NCI-H1436 (cell line): ENCODE results near the gene GAPVD1.
A peak's percentile ranks its signal among the peaks of the same experiment; 100 is the strongest.
"Not testable (repeated sequence)": the region's sequence is repeated elsewhere in the genome, so short reads cannot be mapped to it uniquely, and the experiment has no call there.

Experiments used
- DNase-seq: peaks from one replicate; lab custom pipeline; 2025; lab: John Stamatoyannopoulos, UW

Gene GAPVD1

DNA sequence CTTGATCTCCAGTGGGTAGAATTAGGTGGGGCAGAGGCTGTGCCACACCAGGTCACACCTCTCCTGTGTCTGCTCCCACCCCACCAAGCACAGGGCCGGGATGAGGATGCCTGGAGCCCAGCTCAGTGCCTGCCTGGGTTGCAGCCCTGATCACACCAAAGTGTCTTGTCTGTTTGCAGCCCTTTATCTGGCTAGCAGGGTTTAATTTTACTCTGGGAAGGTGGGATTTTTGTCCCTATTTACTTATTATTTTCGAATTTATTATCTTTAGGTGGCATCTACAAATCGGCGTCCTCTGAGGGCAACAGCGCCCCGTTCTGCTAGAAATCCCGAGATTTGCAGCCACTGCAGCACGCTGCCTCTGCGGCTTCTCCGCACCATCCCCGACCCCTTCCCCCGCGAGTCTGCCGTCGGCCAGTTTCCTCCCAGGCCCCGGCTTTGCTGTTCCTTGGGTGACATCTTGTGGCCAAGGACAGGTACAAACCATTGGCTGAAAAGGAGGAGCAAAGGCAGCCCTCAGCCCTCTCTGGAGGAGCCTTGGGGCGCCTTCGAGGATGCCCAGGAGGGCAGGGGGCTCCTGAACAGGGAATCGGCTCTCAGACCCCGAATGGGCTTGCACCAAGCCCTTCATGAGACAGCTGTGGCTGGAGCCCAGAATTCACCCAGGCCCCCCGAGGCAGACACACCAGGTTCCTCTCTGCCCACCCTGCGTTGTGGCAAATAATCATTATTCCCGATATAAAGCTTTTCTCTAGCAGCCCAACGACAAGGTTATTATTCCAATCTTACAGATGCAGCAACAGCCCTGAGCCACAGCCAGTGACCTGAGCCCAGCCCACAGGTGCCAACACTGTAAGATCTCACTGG lies 113.0 kb downstream of the GAPVD1 start:
- DNase-seq = peak; percentile 80

GRCh38 chr9:125375820-125376219 lies 114.2 kb downstream of the GAPVD1 start:
- no peak for DNase-seq

DNA sequence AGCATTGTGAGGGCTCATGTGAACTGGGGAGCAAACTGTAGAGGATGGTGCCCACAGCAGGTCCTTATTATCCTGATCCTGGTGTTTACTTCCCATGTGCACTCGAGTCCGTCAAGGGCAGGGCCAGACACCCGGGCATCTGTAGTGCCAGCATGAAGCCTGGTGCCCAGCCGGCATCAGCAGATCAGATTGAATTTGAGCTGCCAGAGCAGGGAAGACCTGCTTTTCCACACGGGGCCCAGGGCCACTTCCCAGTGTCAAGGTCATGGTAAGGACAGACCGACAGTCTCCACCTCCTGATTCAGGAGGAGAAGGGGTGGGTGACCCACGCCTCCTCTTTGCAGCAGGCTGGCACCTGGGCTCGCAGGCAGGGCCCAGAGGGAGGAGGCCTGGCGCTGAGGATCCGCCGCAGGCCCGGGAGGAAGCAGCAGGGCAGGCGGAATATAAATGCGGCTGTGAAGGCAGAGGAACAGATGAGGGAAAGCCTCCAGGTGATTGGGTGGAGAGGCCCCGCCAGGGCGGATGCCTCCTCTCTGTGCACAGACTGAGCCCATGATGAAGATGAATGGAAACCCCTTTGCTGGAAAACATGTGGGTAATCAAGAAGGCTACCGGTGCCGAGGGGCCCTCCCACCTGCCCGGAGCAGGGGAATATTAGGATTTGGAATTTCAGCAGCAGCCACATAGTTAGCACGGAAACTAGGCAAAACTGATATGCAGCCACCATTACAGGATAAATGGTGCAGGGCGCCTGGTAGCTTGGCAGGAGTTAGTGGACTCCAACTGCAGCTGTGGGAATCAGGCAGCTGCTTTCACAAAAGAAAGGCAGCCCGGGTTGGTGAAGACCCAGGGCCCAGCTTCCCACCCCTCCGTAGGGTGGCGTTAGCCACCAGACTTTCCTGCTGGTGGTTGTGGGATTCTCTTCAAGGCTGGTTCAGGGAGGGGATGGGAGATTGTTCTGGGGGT lies 114.9 kb downstream of the GAPVD1 start:
- no peak for DNase-seq

DNA sequence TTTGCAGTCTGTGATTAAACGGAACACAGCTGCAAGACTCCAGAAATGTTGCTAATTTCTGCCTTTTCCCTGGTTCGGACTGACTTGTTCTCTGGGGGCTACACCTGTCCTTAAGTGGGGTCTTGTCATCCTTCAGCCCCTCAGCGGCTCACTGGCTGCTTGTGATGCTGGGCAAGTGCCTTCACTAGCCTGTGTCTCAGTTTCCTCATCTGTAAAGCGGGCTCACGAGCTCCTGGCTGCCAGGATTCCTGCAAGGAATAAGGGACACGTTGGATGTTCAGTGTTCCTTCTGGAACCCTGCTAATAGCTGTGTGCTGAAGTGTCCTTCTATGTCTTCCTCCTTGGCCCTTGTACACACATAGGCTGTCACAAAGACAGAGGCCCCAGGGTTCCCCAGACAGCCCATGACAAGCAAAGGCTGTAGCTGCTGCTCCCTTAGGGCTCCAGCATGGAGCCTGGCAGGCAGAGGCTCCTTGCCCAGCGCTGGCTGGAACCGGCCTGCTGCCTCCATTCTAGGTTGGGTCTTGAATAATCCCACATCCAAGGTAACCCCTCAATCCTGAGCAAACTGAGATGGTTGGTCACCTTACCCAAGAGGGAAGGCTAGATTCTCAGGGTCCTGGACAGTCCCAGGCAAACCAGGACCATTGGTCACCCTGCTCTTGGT lies 116.1 kb downstream of the GAPVD1 start:
- DNase-seq = no peak

GRCh38 chr9:125378778-125379177 lies 117.2 kb downstream of the GAPVD1 start:
- no peak for DNase-seq

DNA sequence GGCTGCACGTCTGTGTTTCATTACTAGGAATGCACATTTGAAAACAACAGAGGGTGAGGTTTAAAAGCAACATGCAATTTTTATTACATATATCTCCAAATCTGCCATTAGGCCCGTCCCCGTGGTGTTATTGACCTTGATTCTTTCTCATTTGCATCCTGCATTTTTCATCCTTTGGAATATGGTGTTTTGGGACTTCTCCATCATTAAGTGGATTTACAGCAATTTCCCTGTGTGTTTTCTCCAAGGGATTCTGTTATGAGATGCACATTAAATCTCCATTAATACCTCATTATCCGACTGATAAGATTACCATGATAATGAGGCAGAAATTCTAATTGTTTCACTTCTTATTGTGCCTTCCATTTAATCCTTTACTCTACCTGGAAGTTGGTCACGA lies 117.6 kb downstream of the GAPVD1 start:
- DNase-seq = no peak

DNA sequence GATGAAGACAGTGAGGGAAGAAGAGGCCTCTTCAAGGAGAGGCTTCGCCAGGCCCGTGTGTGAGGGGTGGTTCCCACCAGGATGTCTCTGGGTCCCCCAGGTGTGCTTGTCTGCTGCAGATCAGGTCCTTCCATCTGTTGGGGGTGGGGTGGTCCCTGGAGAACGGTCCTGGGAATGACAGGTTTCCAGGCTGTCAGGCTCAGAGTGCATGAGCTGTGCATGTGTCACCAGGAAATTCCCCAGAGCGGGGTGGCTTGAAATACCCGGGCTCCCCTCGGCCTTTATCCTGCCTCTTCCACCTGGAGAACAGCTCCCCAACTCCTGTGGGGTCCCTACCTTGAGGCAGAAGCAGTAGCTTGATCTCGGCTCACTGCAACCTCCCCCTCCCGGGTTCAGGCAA lies 118.8 kb downstream of the GAPVD1 start:
- DNase-seq = no peak

DNA sequence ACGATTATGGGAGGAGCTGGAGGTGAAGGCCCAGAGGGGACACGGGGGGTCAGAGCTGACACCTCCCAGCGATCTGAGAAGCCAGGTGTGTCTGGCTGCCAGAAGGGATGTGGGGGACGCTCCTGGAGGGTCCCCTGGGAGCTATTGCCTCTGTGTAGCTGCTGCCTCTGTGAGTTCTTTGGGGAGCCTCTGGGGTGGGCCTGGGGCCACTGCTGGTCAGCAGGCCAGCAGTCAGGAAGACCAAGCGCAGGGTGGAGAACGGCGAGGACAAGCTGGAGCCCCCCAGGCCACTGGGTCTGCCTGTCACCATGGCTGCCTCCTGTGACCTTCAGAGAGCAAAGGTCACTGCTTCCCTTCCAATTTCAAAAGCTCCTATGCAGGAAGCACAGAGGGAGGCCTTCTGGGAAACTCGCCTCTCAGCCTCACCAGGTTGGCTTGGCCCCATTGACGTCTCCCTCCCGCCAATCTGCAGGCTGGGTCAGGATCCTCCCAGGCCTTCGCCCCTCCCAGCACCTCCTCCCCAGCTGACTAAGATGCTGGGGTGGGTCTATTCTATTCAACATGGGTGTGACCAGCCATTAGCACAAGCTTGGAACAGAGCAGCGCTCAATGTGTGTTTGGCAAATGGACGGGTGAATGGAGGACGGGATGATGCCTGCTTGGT lies 126.4 kb downstream of the GAPVD1 start:
- DNase-seq = no peak

- no peak for DNase-seq
These were observed 127.4 kb downstream of the GAPVD1 start for GRCh38 chr9:125388978-125389377.

DNA sequence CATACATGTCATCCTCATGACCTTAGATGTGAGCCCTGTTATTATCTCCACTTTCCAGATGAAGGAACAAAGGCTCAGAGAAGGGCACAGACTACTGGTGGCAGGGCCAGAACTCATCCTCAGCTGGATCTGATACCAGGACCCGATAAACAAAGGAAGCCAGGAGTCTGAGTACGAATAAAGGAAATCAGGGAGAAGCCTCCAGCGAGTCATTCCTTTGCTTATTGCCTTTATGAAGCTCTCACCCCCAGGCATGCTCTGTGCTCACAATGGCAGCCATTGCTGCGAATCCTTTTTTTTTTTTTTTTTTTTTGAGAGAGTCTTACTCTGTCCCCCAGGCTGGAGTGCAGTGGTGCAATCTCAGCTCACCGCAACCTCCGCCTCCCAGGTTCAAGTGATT lies 130.1 kb downstream of the GAPVD1 start:
- no peak for DNase-seq

- no peak for DNase-seq
These were observed 131.8 kb downstream of the GAPVD1 start for GRCh38 chr9:125393426-125393825.

DNA sequence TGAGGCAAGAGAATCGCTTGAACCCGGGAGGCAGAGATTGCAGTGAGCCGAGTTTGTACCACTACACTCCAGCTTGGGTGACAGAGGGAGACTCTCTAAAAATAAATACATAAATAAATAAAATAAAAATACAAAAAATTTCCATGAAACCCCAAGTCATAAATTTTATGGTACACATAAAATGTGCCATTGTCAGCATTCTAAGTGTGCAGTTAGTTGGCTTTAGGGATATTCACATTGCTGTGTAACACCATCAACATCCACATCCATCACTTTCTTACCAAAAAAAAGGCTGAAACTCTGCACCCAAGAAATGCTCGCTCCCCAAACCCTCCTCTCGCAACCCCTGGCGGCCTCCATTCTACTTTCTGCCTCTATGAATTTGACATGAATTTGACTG lies 135.2 kb downstream of the GAPVD1 start:
- no peak for DNase-seq

DNA sequence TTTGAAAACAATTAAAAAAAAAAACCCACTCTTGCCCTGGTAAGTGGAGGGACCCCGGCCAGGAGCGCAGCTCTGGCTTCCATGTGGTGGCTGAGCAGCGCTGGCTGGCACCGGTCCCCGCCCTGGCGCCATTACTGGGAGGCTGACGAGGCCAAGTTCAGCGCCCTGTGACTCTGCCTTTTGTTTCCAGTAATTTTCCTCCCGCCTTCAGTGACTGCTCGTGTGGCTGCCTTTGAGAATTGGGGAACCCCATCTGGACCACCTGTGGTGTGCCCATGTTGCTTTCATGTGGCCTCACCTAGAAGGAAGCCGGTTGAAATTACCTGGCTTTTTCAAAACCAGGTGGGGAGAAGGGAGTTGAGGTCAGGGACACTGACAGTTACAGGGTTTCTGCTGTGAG lies 136.1 kb downstream of the GAPVD1 start:
- peak; percentile 8 for DNase-seq

GRCh38 chr9:125398243-125398642 lies 136.6 kb downstream of the GAPVD1 start:
- DNase-seq = no peak

GRCh38 chr9:125399165-125399564 lies 137.5 kb downstream of the GAPVD1 start:
- no peak for DNase-seq

GRCh38 chr9:125399666-125400065 lies 138.0 kb downstream of the GAPVD1 start:
- DNase-seq = no peak

- DNase-seq = not testable (repeated sequence)
These were observed 138.6 kb downstream of the GAPVD1 start for GRCh38 chr9:125400232-125400631.

DNA sequence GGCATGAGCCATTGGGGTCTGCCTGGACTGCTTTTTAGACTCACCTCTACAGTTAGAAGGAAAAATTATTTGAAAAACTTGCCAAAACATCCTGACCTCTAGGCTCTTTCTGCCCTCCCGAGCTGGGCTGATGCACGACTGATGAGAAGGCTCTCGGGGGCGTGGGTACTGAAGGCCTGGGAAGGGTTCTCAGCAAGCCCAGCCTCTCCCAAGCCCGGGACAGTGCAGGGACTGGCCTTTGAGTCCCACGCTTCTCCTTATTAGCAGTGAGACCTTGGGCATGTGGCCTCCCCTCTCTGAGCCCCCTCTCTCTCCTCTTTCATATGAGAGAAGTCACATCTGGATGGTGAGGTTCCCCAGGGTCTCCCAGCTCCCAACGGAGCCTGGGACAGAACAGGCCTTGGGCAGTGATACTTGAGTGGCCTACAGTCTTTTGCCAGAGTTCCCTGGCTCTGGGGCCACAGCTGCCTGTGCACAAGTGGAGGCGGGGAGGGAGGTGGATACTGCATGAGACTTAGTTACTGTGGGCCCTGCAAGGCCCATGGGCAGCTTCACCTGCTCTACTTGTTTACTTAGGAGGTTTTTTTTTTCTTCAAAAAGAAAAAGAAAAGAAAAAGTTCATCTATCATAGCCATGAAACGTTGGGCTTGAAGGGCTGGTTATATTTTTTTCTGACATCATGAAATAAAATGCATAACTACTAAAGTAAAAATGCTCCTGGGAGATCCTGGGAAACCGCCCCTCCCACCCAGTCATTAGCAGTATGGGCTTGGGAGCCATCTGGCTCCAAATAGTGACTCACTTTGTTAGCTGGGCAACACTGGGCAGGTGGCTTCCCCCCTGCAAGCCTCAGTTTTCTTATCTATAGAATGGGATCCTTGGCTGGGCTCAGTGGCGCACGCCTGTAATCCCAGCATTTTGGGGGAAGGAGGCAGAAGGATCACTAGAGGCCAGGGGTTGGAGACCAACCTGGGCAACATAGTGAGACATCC lies 139.4 kb downstream of the GAPVD1 start:
- no peak for DNase-seq

DNA sequence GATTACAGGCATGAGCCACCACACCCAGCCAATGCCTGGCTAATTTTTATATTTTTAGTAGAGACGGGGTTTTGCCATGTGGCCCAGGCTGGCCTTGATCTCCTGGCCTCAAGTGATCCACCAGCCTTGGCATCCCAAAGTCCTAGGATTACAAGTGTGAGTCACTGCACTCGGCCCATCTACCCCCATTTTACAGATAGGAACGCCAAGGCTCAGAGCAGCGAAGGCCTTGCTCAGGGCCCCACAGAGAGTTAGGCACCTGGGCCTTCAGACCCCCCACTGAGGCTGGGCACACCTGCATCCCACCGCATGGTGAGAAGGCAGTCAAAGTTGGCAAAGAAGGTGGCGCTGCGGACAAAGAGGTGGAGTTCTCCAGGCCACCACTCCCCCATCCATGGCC lies 143.1 kb downstream of the GAPVD1 start:
- DNase-seq = no peak
